Stimulated activated CD8-positive, alpha-beta memory T cell treated with anti-CD3 and anti-CD28 coated beads, Interleukin-4, amount 100 ng/mL, for 1 hour (primary cell): ENCODE measurements around the gene HOXA9.

Source experiments
- DNase-seq, 2 donors: peaks; one replicate each; pipeline ENCODE4 v3.0.0-alpha.2; 2020; ENCODE audit warnings: low read depth in 2 of 2, low spot score in 1 of 2

The HOXA9 gene

GRCh38 chr7:27115221-27116026 lies 49.9 kb downstream of the HOXA9 start:
- DNase-seq = no peak

GRCh38 chr7:27114881-27115220 lies 50.5 kb downstream of the HOXA9 start:
- no peak for DNase-seq

GRCh38 chr7:27113991-27114769 lies 51.2 kb downstream of the HOXA9 start:
- no peak for DNase-seq

- DNase-seq = no peak
Observed at GRCh38 chr7:27112955-27113949, 52.1 kb downstream of the HOXA9 start.
